Fibroblast of skin of left biceps (primary cell): Measurements from ENCODE around the gene VPS26C.
A peak's percentile ranks its signal among the peaks of the same experiment; 100 is the strongest.

ENCODE experiments used
- DNase-seq, 2 experiments: peaks; one replicate each; pipeline ENCODE4 v3.0.0-alpha.2; 2013; ENCODE audit warnings: low read depth in 2 of 2

VPS26C gene

GRCh38 chr21:37202221-37203110 is 64.7 kb downstream of the VPS26C start:
- no peak for DNase-seq

GRCh38 chr21:37200641-37201480 is 66.3 kb downstream of the VPS26C start:
- DNase-seq, result no peak

GRCh38 chr21:37199057-37199924 is 67.8 kb downstream of the VPS26C start:
- DNase-seq, result no peak

- DNase-seq, result no peak
Measured at GRCh38 chr21:37197746-37198145, 69.4 kb downstream of the VPS26C start.

GRCh38 chr21:37196847-37197246 is 70.3 kb downstream of the VPS26C start:
- no peak for DNase-seq

GRCh38 chr21:37195610-37196009 is 71.5 kb downstream of the VPS26C start:
- DNase-seq, result no peak

GRCh38 chr21:37195059-37195458 is 72.1 kb downstream of the VPS26C start:
- DNase-seq, result no peak

GRCh38 chr21:37193676-37194075 is 73.5 kb downstream of the VPS26C start:
- DNase-seq, result no peak

- no peak for DNase-seq
Measured at GRCh38 chr21:37193006-37193405, 74.1 kb downstream of the VPS26C start.

GRCh38 chr21:37192019-37192418 is 75.1 kb downstream of the VPS26C start:
- no peak for DNase-seq

- DNase-seq, result no peak
Measured at GRCh38 chr21:37188825-37189224, 78.3 kb downstream of the VPS26C start.

- DNase-seq, result no peak
Measured at GRCh38 chr21:37186983-37187382, 80.2 kb downstream of the VPS26C start.

- DNase-seq, result no peak
Measured at GRCh38 chr21:37184784-37185593, 82.1 kb downstream of the VPS26C start.

GRCh38 chr21:37183749-37184148 is 83.4 kb downstream of the VPS26C start:
- DNase-seq, result no peak

- DNase-seq, result no peak
Measured at GRCh38 chr21:37182222-37182621, 84.9 kb downstream of the VPS26C start.

- DNase-seq, result peak in 1 of 2 experiments; percentile 1
Measured at GRCh38 chr21:37181059-37181458, 86.1 kb downstream of the VPS26C start.

GRCh38 chr21:37176716-37177115 is 90.4 kb downstream of the VPS26C start:
- no peak for DNase-seq
